Duodenal mucosa (tissue), 2 donors: ENCODE measurements around the gene CSF1.
"Not testable (repeated sequence)": the region's sequence is repeated elsewhere in the genome, so short reads cannot be mapped to it uniquely, and the experiment has no call there.

Experiments
- H3K27ac ChIP-seq: one replicate; pipeline ENCODE4 v1.7.0; 2013; ENCODE audit warnings: low read depth, low read length
- H3K27me3 ChIP-seq, 2 donors: one replicate each; pipeline ENCODE4 v1.7.0; 2013; ENCODE audit warnings: low read length in 2 of 2, control low read depth in 1 of 2; ENCODE audit not compliant: insufficient read depth in 2 of 2, control insufficient read depth in 1 of 2
- H3K36me3 ChIP-seq, 2 donors: one replicate each; pipeline ENCODE4 v1.7.0; 2013; ENCODE audit warnings: low read length in 2 of 2, control low read depth in 1 of 2; ENCODE audit not compliant: insufficient read depth in 2 of 2, control insufficient read depth in 1 of 2
- H3K4me1 ChIP-seq, 2 donors: one replicate each; pipeline ENCODE4 v1.7.0; 2013; ENCODE audit warnings: low read length in 2 of 2, control low read depth in 1 of 2; ENCODE audit not compliant: insufficient read depth in 2 of 2, control insufficient read depth in 1 of 2
- H3K4me3 ChIP-seq, 2 donors: one replicate each; pipeline ENCODE4 v1.7.0; 2013; ENCODE audit warnings: low read length in 2 of 2, low read depth in 1 of 2
- H3K9ac ChIP-seq, 2 donors: one replicate each; pipeline ENCODE4 v1.7.0; 2013; ENCODE audit warnings: low read length in 2 of 2, low read depth in 1 of 2
- H3K9me3 ChIP-seq, 2 donors: one replicate each; pipeline ENCODE4 v1.7.0; 2013; ENCODE audit warnings: low read length in 2 of 2, control low read depth in 1 of 2; ENCODE audit not compliant: control insufficient read depth in 1 of 2

The CSF1 gene

DNA sequence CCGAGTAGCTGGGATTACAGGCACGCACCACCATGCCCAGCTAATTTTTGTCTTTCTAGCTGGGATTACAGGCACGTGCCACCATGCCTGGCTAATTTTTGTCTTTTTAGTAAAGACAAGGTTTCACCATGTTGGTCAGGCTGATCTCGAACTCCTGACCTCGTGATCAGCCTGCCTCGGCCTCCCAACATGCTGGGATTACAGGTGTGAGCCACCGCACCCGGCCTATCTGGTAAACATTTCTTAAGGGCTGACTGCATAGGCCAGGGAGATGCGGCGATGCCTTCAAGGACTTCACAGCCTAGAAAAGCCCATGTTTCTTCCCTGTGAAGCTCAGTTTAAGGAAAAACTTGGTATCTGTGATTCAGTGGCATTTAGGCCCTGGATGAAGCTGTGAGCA, 9.7 kb downstream of the CSF1 start:
- H3K9me3 ChIP-seq, H3K9ac ChIP-seq, H3K27ac ChIP-seq, H3K27me3 ChIP-seq, H3K4me3 ChIP-seq: not testable (repeated sequence)
- Histone ChIP-seq H3K4me1 (peaks cover 0 to 11% of the 10 kb centered on the region in 2 donors), H3K36me3 (peaks cover 34 to 88% of the 10 kb centered on the region in 2 donors)

DNA sequence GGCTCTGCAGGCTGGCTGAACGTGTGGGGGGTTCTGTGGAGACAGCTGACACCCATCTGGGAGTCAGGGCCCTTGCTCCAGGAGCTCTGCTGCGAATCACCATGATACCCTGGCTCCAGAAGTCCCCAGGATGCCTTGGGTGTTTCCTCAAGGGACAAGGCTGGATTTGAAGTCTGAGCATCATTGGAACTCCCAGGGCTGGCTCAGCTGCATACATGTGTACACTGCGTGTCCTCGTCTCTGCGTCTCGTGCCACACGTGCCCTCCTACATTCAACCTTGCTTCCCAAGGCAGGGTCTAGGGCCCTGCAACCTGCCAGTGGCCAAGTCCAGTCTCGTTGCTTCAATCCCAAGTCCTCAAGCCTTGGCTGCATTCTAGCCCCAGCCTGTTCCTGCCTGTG, 11.7 kb downstream of the CSF1 start:
- H3K4me3 ChIP-seq = no peak overlapping the region
- no peak overlapping the region for H3K9ac ChIP-seq
- H3K36me3 ChIP-seq = peaks cover 25 to 84% of the 10 kb centered on the region in 2 donors
- no peaks in the 10 kb centered on the region for H3K27me3 ChIP-seq
- H3K27ac ChIP-seq = no peak overlapping the region
- H3K4me1 ChIP-seq = peaks cover 5 to 11% of the 10 kb centered on the region in 2 donors
- H3K9me3 ChIP-seq = no peaks in the 10 kb centered on the region

GRCh38 chr1:109923131-109923945, 12.7 kb downstream of the CSF1 start:
- Histone ChIP-seq H3K9me3 (no peaks in the 10 kb centered on the region), H3K27ac (no peak overlapping the region), H3K27me3 (no peaks in the 10 kb centered on the region), H3K4me3 (no peak overlapping the region), H3K36me3 (peaks cover 19 to 74% of the 10 kb centered on the region in 2 donors), H3K9ac (no peak overlapping the region), H3K4me1 (peaks cover 15 to 21% of the 10 kb centered on the region in 2 donors)

DNA sequence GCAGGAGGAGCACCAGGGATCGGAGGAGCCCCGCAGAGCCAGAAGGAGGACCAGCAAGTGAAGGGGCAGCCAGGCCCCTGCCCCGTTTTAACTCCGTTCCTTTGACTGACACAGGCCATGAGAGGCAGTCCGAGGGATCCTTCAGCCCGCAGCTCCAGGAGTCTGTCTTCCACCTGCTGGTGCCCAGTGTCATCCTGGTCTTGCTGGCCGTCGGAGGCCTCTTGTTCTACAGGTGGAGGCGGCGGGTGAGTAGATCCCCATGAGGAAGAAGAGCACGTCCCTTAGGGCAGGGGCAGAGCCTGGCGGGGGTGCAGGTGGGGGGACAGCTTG, 13.3 kb downstream of the CSF1 start:
- peaks cover 21 to 26% of the 10 kb centered on the region in 2 donors for H3K4me1 ChIP-seq
- H3K27ac ChIP-seq = no peak overlapping the region
- peaks cover 21 to 68% of the 10 kb centered on the region in 2 donors for H3K36me3 ChIP-seq
- no peak overlapping the region for H3K4me3 ChIP-seq
- H3K9me3 ChIP-seq = no peaks in the 10 kb centered on the region
- H3K9ac ChIP-seq = no peak overlapping the region
- no peaks in the 10 kb centered on the region for H3K27me3 ChIP-seq

DNA sequence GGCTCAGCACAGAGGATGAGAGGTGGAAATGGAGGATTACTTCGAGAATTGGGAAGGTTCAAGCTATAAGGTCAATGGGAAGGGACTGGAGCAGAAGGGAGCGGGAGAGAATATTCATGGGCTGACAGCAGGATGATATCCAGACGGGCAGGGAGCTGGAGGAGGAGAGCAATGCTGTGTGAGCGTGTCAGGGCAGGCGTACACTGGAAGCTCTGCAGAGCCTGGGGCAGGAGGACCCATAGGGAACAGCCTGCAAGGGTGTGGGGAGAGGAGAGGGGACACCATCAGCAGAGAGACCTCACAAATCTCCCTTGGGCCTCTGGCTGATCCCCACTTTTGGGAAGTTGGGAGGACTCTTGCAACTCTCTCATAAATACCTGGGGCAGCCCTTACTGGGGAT, 13.7 kb downstream of the CSF1 start:
- no peak overlapping the region for H3K9ac ChIP-seq
- peaks cover 24 to 31% of the 10 kb centered on the region in 2 donors for H3K4me1 ChIP-seq
- H3K27me3 ChIP-seq = no peaks in the 10 kb centered on the region
- H3K9me3 ChIP-seq = no peaks in the 10 kb centered on the region
- H3K36me3 ChIP-seq = peaks cover 23 to 68% of the 10 kb centered on the region in 2 donors
- no peak overlapping the region for H3K4me3 ChIP-seq
- no peak overlapping the region for H3K27ac ChIP-seq

DNA sequence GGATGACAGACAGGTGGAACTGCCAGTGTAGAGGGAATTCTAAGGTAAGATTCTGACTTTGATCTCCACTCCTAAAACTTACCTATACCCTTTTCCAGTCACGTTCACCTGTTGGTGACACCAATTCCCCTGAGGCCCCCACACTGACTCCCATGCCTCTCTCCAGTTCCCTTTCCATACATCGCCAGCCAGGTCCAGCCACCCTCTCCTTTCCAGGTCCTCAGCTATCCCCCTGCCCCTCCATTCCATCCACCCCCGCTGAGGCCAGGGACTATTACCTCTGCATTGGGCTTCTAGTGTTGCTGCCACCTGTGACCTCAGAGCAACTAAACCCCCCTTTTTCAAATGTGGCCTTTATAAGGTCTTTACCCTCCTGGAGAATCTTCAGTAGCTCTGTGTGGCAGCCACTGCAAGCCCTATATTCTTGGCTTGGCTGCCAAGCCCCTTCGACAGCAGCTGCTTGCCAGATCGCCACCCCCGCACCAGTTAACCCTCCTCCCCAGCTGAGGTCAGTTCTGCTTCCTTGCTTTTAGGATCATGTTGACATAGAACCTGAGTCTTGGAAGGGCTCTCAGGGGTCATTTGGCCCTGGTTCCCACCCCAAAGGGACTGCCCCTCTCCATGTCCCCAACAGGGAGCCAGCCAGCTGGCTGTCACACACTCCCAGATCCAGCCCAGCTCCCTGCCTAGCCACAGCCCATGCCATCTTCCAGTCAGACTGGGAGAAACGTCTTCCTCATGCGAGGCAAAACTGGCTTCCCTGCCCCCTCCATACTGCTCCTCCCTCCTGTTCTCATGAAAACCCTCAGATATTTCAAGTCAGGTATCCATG, 14.7 kb downstream of the CSF1 start:
- Histone ChIP-seq H3K4me3 (no peak overlapping the region), H3K27me3 (no peaks in the 10 kb centered on the region), H3K4me1 (peaks cover 34 to 41% of the 10 kb centered on the region in 2 donors), H3K36me3 (peaks cover 23 to 70% of the 10 kb centered on the region in 2 donors), H3K9ac (no peak overlapping the region), H3K27ac (no peak overlapping the region), H3K9me3 (no peaks in the 10 kb centered on the region)

GRCh38 chr1:109926662-109927300, 16.1 kb downstream of the CSF1 start:
- H3K27me3 ChIP-seq = no peaks in the 10 kb centered on the region
- no peaks in the 10 kb centered on the region for H3K9me3 ChIP-seq
- peak overlapping the region; percentile 39 for H3K27ac ChIP-seq
- no peak overlapping the region for H3K9ac ChIP-seq
- H3K4me3 ChIP-seq = no peak overlapping the region
- peaks cover 46 to 53% of the 10 kb centered on the region in 2 donors for H3K4me1 ChIP-seq
- H3K36me3 ChIP-seq = peaks cover 17 to 58% of the 10 kb centered on the region in 2 donors

DNA sequence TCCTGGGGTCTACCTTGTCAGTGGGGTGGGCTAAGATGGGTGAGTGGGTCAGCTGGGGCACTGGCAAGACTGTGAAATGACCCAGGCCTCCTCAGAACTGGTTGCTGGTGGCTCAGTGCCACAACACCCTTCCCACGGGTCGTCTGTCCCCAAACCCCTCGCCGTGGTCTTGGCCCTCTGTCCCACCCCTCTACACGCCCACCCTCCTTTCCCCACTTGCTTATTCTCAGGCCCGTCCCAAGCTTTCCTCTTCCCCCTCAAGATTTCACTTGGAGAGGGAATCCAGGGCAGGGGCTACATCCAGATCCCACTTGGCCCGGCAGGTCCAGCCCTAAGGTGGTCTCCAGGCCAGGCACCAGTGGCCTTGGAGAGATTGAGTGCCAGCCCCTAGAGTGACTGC, 16.7 kb downstream of the CSF1 start:
- no peaks in the 10 kb centered on the region for H3K9me3 ChIP-seq
- no peak overlapping the region for H3K4me3 ChIP-seq
- peak overlapping the region; percentile 45 for H3K27ac ChIP-seq
- H3K4me1 ChIP-seq = peaks cover 46 to 56% of the 10 kb centered on the region in 2 donors
- H3K9ac ChIP-seq = no peak overlapping the region
- H3K27me3 ChIP-seq = no peaks in the 10 kb centered on the region
- H3K36me3 ChIP-seq = peaks cover 15 to 52% of the 10 kb centered on the region in 2 donors

DNA sequence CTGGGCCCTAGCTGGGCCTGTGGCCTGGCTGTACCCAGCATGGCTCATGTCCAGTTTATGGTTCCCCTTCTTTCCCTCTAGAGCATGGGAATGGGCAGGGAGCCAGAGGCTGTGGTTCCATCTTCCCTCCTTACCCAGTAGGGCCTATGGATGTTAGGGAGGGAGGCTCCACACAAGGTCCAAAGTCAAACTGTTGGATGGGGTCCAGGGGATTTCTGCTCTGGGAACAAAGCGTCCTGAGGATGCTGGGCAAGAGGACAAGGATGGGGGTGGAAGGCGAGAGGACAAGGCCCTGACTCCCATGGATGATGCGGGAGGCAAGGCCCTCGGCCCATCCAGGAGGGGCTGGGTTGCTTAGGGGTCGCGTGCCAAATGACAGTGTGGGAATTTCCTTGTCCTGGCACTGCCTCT, 17.3 kb downstream of the CSF1 start:
- Histone ChIP-seq H3K4me3 (no peak overlapping the region), H3K9ac (no peak overlapping the region), H3K4me1 (peaks cover 46 to 56% of the 10 kb centered on the region in 2 donors), H3K9me3 (no peaks in the 10 kb centered on the region), H3K36me3 (peaks cover 15 to 46% of the 10 kb centered on the region in 2 donors), H3K27ac (peak overlapping the region; percentile 64), H3K27me3 (no peaks in the 10 kb centered on the region)
